HUES64 (cell line): Measurements from ENCODE around the gene CDKN1B.

Experiments used
- H3K27ac ChIP-seq: 2 replicates; pipeline ENCODE4 v1.7.0; 2013; ENCODE audit warnings: low read depth, low read length, inconsistent platforms
- H3K27me3 ChIP-seq: 2 replicates; pipeline ENCODE4 v1.6.1; 2013; ENCODE audit warnings: mild to moderate bottlenecking, low read length; ENCODE audit not compliant: insufficient read depth
- H3K36me3 ChIP-seq: 2 replicates; pipeline ENCODE4 v1.6.1; 2013; ENCODE audit warnings: mild to moderate bottlenecking, low read length; ENCODE audit not compliant: insufficient read depth
- H3K4me1 ChIP-seq: 2 replicates; pipeline ENCODE4 v1.6.1; 2013; ENCODE audit warnings: mild to moderate bottlenecking, low read length, moderate library complexity; ENCODE audit not compliant: insufficient read depth
- H3K4me3 ChIP-seq: 2 replicates; pipeline ENCODE4 v1.5.1; 2013; ENCODE audit warnings: mild to moderate bottlenecking, low read length, moderate library complexity
- H3K9ac ChIP-seq: 2 replicates; pipeline ENCODE4 v1.6.1; 2013; ENCODE audit warnings: mild to moderate bottlenecking, low read depth, low read length
- H3K9me3 ChIP-seq: 2 replicates; pipeline ENCODE4 v1.6.1; 2013; ENCODE audit warnings: low read depth, low read length; ENCODE audit not compliant: insufficient read depth
- WGBS: fragments of 150-250, 120-280 bp; methylation state at CpG from one replicate; pipeline ENCODE4 v1.1.7; 2013; ENCODE audit warnings: missing lambda C conversion rate; 5-methylcytosine and 5-hydroxymethylcytosine counted together

The CDKN1B gene

GRCh38 chr12:12770262-12770661 lies 53.1 kb downstream of the CDKN1B start:
- H3K4me3 ChIP-seq: no peak overlapping the region
- H3K36me3 ChIP-seq: no peaks in the 10 kb centered on the region
- H3K27ac ChIP-seq: no peak overlapping the region
- no peak overlapping the region for H3K9ac ChIP-seq
- no peaks in the 10 kb centered on the region for H3K9me3 ChIP-seq
- 91% methylated on average over 5 of the region's 6 CpGs for WGBS
- H3K27me3 ChIP-seq: no peaks in the 10 kb centered on the region
- no peaks in the 10 kb centered on the region for H3K4me1 ChIP-seq
